GM23248 (cell line): ENCODE results near the gene ATP5PF.

Experiments
- EZH2 ChIP-seq: fragments of 200-600 bp; sonication (generic); IDR thresholded peaks from 2 replicates; pipeline ENCODE4 v1.6.1; 2018; ENCODE audit warnings: antibody characterized with exemption, mild to moderate bottlenecking; ENCODE audit not compliant: insufficient read depth, poor library complexity, severe bottlenecking
- EZH2phosphoT487 ChIP-seq: fragments of 200-600 bp; sonication (generic); IDR thresholded peaks from 2 replicates; pipeline ENCODE4 v1.6.1; 2018; ENCODE audit warnings: antibody characterized with exemption, moderate library complexity, mild to moderate bottlenecking, low read depth; ENCODE audit not compliant: insufficient read depth

DNA sequence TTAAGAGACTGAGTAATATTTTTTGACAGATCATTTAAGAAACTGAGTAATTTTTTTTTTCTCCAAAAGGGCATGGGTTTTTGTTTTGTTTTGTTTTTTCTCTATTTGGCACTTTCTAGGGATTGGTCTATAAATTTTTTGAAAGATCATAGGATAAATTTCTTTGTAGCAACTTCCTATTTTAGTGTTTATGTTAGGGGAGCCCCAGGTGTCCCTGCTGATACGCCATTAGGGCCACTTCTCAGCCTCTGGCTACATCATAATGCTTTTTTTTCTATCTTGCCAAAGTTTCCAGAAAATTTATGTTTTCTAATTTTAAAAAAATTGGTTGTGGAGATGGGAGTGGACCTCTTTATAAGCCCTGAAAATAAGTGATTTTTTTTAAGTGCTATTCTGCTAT lies 2.7 kb upstream of the ATP5PF start:
- no peak for TF ChIP-seq EZH2
- no peak for TF ChIP-seq EZH2phosphoT487
